HG02642 (cell line): ENCODE measurements around the gene PAPPA.

Experiments used
- ATAC-seq: cut with Tn5 transposase; IDR thresholded peaks from one replicate; pipeline ENCODE4 v1.9.1; 2021; ENCODE audit warnings: mild to moderate bottlenecking; ENCODE audit not compliant: unreplicated experiment, poor library complexity

Gene PAPPA

DNA sequence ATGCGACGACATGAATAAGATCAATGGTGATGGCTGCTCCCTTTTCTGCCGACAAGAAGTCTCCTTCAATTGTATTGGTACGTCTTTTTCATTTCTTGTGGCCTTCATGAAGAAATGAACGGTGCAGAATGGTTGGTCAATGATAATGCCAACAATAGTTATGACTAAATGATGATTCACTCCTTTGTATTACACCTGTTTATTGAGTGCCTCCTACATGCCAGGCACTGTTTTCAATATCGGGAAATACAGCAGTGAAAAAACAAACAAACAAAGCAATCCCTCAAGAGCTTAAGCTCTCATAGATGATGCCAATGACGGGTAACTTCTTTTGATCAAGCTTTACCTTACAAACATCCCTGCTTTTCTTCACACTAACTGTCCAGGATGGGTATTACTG lies 117.7 kb downstream of the PAPPA start:
- no peak for ATAC-seq

DNA sequence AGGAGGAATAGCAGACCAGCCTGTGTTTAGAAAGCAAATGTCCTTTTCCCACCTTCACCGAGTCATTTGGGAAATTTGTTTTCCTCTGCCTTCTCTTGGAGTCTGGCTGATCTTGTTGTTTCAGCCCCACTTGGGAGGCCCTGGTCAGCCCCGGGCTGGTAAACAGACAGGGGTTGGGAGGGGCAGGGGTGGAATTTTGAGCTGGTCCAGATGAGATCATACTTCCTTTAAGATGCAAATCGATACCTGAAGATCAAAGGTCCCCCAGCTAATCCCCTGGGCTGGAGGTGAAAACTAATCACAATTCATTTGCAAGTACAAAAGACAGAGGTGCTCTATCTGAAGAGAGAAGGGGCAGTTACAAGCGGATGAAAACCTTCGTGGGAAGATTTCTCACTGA lies 118.4 kb downstream of the PAPPA start:
- no peak for ATAC-seq

DNA sequence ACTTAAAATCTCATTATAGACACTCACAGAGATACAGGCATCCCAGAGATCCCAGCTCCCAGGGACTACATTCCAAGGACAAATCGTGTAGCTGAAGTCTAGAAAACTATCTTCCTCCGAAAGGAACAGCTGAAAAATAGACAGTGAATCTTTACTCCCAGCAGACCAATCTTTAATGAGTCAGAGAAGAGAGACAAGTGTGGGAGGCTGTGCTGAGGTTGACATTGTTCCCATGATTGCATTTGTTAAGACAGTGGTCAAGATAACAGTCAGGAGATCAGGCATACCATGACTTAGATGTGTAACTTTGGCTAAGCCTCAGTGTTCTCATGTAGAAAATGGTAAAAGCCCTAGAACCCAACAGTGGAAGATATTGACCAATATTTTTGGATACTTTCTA lies 120.7 kb downstream of the PAPPA start:
- no peak for ATAC-seq

DNA sequence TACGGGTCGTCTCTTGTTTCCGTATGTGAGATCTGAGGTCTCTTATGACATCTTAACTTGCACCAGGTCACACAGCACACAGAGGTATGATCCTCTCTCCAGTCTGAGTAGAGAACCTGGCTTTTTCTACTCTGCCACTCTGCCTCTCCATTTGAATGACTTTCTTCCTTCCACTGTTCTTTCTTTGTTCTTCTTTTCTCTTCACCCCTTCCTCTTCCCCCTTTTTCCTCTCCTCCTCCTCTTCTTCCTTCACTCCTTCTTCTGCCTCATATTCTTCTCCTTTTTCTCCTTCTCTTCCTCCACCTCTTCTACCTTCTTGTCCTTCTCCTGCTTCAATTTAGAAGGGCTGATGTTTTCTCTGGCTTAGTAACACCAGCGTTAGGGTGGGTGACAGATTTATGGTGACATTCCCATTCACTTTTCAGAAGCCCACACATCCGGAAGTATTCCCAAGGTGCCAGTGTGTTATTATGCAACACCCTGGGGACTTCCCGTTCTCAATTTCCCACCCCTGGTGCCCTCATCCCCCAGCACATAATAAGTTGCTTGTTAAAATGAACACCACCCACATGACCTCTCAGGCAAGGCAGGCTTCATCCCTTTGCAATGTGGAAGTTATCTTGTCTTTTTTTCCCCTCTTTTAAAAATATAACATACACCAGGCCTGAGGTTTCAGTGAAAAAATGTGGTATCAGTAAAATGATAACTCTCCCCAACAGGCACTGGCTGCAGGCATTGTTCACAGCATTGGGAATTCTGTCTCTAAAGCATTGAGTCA lies 122.0 kb downstream of the PAPPA start:
- no peak for ATAC-seq

DNA sequence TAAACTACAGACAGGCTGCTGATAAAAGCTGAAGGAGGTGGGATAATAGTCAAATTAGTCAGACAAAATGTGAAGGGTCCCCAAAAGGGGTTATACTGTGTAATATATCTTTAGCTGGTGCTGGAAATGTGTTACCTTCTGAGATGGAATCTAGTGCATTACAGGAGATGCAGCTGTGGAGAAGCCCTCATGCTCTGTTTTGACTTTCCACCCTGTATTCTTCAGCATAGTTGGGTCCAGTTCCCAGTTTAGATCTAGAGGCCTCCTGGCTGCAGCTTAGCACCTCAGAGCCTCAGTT lies 122.6 kb downstream of the PAPPA start:
- no peak for ATAC-seq

DNA sequence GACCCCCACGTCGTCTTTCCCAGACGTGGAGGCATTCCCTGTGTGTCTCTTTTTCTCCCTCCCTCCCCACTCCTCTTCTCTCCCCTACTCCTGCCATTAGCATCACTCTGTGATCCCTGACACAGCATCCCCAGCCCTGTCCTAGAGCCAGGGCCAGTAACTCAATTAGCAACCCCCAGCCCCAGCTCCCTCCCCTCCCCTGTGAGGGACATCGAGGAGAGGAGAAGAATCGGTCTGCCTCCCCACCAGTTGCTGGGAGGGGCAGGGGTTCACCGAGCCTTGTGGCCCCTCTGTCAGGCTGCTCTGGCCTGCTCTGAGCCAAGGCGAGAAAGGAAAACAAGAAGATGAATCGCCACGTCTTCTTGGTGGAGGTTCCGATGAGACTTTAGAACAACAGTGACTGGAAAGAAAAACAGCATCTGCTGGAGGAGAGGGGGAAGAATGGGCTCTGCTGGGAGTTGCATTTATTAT lies 123.1 kb downstream of the PAPPA start:
- no peak for ATAC-seq

DNA sequence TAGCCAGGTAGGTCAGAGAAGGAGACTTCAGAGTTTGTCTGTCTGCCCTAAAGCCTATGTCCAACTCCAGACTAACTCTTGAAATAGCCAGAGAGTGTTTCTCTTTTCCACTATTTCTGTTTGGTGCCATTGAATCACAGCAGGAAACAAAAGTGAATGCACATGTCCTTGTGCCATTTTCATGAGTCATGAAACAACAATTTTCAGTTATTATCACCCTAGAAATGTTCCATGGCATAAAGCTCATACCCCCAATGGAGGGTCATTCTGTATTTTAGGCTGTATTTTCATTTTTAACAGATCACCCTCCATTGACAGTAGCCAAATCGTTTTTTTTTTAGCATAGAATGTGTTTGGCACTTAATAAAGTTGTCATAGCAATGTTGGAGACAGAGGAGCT lies 124.7 kb downstream of the PAPPA start:
- no peak for ATAC-seq

DNA sequence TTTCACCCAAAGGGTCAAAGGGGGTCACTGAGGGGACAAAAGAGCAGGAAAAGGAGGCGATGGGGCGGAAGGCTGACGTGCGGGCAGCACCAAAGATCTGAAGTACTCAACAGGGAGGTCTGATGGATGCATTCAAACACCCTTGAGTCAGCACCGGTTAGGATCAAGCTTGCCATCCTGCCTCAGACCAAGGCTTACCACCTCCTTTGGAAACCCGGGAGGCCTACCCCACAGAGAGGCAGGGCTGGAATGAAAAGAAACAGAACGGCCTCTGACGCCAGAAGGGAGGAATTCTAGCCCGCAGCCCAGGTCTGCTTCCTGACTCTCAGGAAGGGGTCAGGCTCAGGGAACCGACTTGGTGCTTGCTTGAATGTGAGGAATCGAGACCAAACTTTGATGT lies 125.6 kb downstream of the PAPPA start:
- no peak for ATAC-seq

DNA sequence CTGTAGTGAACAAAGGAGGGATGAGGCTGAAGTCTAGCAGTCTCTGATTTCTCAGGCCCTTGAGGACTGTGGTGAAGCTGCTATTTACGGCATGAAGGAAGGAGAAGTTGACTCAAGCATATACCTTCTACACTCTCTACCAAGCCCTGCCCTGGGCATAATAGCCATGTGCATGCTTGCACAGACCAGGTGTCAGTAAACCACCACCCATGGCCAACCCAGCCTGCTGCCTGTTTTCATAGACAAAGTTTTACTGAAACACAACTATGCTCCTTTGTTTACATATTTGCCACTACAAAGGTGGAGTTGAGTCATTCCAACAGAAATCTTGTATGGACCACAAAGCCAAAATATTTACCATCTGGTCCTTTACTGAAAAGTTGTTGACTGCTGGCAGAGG lies 126.9 kb downstream of the PAPPA start:
- no peak for ATAC-seq

DNA sequence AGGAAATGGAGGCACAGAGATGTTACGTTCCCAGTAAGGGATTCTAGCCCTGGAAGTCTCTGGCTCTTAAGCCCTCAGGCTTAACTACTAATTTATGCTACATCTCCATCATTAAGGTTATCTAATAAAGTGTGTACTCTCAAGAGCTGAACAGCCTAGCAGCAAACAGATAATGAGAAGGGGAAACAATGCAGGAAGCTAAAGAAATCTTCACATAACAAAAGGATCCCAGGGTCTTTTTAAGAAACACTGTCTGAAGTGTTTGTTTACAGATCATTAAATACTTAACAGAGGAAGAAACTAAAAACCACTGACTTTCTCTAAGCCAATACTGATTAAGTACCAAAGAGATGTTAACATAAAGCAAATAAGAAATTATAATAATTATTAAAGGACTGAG lies 129.0 kb downstream of the PAPPA start:
- no peak for ATAC-seq

DNA sequence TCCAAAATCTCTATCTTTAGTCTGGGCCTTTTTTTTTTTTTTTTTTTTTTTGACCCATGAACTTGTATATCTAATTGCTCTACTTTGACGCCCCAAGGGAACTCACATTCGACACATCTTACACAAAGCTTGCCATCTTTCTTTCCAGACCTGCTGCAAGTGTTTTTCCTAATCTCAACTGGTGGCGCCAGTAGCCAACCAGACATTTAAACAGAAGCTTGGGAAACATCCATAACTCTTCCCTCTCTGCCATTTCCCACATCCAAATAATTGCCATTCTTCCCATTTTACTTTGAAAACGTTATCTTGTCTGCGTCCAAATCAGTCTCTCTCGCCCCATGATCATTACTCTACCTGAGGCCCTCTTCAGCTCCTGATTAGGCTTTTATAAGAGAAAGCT lies 130.9 kb downstream of the PAPPA start:
- no peak for ATAC-seq

DNA sequence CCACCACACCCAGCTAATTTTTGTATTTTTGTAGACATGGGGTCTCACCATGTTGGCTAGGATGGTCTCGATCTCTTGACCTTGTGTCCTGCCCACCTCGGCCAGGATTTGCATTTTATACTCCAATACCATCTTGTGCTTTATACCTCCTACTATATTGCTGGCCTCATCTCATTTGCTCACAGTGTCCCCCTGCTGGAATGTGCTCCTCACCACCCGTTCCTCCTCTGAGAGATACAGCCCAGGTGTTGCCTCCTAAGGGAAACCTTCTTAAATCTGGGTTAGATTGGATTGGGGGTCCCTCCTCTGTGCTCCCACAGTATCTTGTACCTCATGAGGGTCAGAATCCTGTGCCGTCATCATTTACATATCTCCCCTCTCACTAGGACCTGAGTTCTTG lies 131.7 kb downstream of the PAPPA start:
- no peak for ATAC-seq

DNA sequence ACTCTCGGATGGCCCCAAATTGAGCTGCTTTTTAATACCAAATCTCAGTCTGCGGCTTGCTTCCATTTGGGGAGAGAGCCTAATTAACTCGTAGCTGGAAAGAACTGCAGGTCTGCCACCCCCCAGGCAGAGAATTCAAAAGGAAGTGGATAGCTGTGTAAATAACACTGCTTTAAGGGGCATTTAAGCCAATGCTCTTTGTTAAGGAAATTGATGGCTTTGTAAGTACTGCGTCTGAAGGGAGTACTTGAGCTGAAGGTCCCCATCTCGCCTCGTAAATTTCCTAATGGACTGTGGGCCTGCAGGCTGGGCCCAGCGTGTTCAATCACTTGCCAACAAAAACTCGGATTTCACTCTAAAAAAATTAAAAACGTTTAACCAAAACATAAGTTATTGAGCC lies 132.7 kb downstream of the PAPPA start:
- ATAC-seq: no peak

DNA sequence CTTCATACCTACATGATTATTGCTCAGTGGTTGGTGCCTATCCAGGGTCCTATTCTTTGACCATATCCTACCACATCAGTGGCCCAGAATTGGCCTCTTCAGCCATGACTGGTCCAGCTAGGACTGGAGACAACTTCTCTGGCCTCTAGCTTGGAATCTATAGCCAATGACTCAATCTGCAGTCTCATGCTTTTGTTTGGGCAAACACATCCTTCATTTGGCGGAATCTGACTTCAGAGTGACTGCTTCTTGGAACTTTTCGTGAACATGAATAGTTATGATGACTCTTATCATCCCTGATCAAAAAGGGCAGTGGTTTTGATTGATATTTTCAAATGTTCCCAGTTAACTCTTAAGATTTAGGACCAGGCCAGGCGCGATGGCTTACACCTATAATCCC lies 134.1 kb downstream of the PAPPA start:
- ATAC-seq: no peak

DNA sequence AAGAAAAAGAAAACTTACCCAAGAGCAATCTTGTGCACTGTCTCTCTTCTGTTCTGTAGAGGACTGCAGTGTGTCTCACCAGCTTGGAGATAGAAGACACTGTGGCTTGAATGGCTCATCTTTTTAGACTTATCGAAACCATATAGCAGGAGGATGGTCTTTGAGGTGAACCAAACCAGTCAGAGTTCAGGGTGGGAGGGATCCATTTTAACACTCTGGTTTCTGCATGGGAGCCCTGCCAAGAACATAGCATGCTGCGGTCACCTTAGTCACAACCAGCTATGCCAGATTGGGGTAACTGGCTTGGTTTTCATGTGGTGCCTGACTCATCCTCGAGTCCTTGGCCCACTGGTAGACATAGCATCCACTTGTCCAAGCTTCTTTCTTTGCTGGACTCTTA lies 135.1 kb downstream of the PAPPA start:
- no peak for ATAC-seq

DNA sequence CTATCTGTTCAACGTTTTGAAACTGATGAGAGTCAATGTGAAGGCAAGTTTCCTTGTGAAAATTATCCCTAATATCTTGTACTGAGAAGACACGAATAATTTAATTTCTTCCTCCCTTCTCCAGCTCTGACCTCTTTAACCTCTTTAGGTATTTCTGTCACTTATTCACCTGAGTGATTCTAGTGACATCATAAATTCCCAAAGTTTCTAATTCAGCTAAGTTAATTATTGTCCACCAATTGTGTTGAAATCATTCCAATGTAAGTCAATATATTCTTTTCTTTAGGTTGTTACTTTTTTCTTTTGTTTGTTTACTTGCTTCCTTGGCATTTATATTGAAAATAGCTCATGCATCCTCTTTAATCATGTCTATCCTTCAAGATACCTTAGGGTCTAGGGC lies 143.8 kb downstream of the PAPPA start:
- ATAC-seq: no peak

DNA sequence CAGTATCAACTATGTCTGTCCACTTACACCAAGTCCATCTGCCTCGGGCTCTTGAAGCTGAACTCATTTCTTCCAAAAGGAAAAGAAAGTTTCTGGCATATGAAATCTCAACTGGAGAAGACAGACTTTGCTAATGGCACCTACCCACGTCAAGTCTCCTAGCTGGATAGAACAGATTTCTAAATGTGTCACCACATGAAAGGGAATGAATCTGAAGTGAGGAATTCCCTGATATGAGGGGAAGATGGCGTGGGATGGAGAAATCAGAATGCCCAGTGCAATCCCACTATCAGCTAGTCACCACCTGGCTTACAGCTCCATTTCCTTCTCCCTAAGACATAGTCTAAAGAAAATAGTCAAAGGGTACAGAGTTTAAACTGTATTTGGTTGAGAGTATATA lies 144.7 kb downstream of the PAPPA start:
- ATAC-seq: no peak

DNA sequence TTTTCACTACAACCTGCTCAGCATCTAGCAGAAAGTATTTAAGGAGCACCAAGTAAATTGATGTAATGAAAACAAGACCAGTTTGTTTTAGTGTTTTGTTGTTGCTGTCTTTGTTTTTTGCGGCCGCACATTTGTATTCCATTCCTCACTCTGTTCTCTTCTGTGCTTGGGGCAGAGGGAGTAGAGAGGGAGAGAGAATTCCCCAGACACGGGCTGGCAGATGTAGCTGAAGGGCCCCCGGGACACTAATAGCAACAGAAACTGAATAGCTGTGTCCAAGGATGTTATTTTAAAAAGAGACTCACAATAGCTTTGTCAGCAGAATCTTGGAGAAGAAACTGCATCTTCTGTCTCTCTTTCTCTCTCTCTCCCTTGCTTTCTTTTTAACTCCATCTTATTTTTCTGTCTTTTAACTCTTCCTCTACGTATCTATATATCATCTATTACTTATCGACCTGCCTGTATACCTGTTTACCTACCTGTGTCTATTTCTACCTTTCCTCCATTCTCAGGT lies 145.3 kb downstream of the PAPPA start:
- ATAC-seq: no peak

DNA sequence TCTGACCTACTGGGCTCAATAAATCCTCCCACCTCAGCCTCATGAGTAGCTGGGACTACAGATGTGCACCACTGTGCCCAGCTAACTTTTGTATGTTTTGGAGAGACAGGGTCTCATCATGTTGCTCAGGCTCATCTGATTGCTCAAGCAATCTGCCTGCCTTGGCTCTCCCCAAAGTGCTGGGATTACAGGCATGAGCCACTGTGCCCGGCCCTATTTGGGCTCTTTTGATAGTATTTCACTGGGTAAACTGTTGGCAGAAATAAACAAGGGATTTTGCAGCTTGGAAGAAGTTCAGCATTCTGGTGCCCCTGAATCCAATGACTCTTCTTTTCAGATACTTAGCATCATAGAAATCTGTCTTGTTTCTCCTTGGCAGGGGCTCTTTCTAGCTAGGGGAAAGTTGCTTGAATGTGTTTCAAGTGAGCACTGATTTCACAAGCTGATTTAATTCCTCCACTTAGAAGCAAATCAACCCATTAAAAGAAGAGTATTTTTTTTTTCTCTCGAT lies 146.8 kb downstream of the PAPPA start:
- no peak for ATAC-seq

DNA sequence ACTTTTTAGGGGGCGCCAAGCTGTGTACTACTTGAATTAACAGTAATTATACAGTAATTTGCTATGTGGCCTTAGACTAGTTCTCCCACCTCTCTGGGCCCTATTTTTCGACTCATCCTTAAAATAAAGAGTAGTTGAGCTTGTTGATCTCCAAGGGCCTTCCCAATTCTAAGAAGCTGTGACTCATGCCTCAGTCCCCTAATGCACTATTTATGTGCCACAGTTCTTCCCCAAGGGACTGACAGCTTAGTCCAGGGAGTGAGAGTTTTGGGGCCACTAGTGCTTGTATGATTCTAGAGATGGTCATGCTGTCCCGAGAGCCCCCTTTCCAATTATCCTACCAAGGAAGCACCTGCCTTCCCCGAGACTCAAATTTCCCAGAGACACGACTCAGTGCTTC lies 149.7 kb downstream of the PAPPA start:
- ATAC-seq: no peak

DNA sequence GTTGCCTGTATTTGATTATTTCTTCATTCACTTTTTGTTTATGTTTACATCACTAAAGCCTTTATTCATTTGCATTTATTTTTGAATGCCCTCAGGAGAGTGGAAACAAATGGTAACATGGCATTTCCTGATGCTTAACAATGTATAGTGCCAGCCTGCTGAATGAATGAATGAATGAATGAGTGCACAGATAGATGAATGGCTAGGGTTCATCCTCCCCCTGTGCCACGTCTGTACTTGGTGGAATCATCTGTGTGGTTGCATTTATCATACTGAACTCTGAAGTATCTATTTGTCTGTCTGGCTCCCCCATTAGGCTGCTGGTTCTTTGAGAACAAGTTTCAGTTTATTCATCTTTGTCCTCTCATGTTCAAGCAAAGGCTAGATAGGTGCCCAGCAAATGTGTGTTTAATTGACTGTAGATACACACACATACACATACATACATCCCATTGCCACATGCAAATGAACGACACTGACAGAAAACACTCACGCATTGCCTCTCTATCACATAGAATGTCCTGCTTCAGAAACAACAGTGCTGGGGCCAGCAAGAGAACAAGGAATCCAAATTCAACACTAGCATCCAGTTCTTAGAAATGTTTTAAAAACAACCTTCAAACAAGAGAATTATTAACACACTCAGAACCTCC lies 150.4 kb downstream of the PAPPA start:
- no peak for ATAC-seq

DNA sequence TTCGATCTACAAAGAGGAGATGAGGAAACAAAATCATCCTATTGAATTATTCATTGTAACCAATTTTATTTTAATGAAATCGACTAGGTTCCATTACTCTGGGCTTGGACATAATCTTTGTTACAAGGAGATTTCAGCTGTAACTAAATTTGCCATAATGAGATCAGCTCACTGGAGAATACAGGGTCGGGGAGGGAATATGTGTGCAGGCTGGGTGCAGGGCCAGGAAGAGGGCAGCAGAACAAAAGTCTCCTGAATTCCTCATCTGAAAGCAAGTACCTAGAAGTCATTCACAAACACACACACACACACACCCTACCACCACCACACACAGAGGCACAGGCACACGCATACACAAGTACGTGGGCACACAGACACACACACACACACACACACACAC lies 151.2 kb downstream of the PAPPA start:
- ATAC-seq: no peak
